GM23248 (cell line): ENCODE data around the gene ACTN4. TPM values are rescaled to one million over a fixed set of nuclear protein-coding genes. Genes with fewer than 3 reads are reported as not detected.

Source experiments
- DNase-seq: peaks from one replicate; pipeline ENCODE4 v3.0.0-alpha.2; 2015
- H2AFZ ChIP-seq: fragments of 200-600 bp; sonication (generic); 2 replicates; pipeline ENCODE4 v1.6.1; 2016; ENCODE audit warnings: antibody characterized with exemption
- H3F3A ChIP-seq: fragments of 200-600 bp; sonication (generic); 2 replicates; pipeline ENCODE4 v1.6.1; 2016; ENCODE audit warnings: mild to moderate bottlenecking, antibody characterized with exemption, mixed run types; ENCODE audit not compliant: insufficient read depth
- H3K27ac ChIP-seq: fragments of 200-600 bp; sonication (generic); 2 replicates; pipeline ENCODE4 v1.5.1; 2016; ENCODE audit warnings: mild to moderate bottlenecking
- H3K27me3 ChIP-seq: fragments of 200-600 bp; sonication (generic); replicated peaks from 2 replicates; pipeline ENCODE4 v1.6.1; 2016; ENCODE audit warnings: mild to moderate bottlenecking; ENCODE audit not compliant: insufficient read depth
- H3K36me3 ChIP-seq: fragments of 200-600 bp; sonication (generic); 2 replicates; pipeline ENCODE4 v1.6.1; 2016; ENCODE audit warnings: low read depth, mild to moderate bottlenecking
- H3K4me1 ChIP-seq: fragments of 200-600 bp; sonication (generic); 2 replicates; pipeline ENCODE4 v1.6.1; 2016; ENCODE audit warnings: mild to moderate bottlenecking; ENCODE audit not compliant: insufficient read depth
- H3K4me2 ChIP-seq: fragments of 200-600 bp; sonication (generic); one replicate; pipeline ENCODE4 v1.6.1; 2016; ENCODE audit warnings: mild to moderate bottlenecking; ENCODE audit not compliant: unreplicated experiment
- H3K4me3 ChIP-seq: fragments of 200-600 bp; sonication (generic); 2 replicates; pipeline ENCODE4 v1.5.1; 2016; ENCODE audit warnings: mild to moderate bottlenecking
- H3K79me2 ChIP-seq: fragments of 200-600 bp; sonication (generic); 2 replicates; pipeline ENCODE4 v1.6.1; 2016; ENCODE audit warnings: mild to moderate bottlenecking; ENCODE audit not compliant: insufficient read depth
- H3K9ac ChIP-seq: fragments of 200-600 bp; sonication (generic); 2 replicates; pipeline ENCODE4 v1.6.1; 2016; ENCODE audit warnings: mild to moderate bottlenecking
- H3K9me2 ChIP-seq: fragments of 200-600 bp; sonication (generic); 2 replicates; pipeline ENCODE4 v1.6.1; 2016; ENCODE audit warnings: mixed run types, mild to moderate bottlenecking, moderate library complexity; ENCODE audit not compliant: insufficient read depth
- H3K9me3 ChIP-seq: fragments of 200-600 bp; sonication (generic); one replicate; pipeline ENCODE4 v1.6.1; 2017; ENCODE audit warnings: low read depth
- H4K20me1 ChIP-seq: fragments of 200-600 bp; sonication (generic); 2 replicates; pipeline ENCODE4 v1.6.0; 2016; ENCODE audit not compliant: insufficient read depth
- EZH2 ChIP-seq: fragments of 200-600 bp; sonication (generic); IDR thresholded peaks from 2 replicates; pipeline ENCODE4 v1.6.1; 2018; ENCODE audit warnings: antibody characterized with exemption, mild to moderate bottlenecking; ENCODE audit not compliant: insufficient read depth, poor library complexity, severe bottlenecking
- EZH2phosphoT487 ChIP-seq: fragments of 200-600 bp; sonication (generic); IDR thresholded peaks from 2 replicates; pipeline ENCODE4 v1.6.1; 2018; ENCODE audit warnings: antibody characterized with exemption, moderate library complexity, mild to moderate bottlenecking, low read depth; ENCODE audit not compliant: insufficient read depth
- WGBS, 2 experiments: methylation state at CpG; one replicate each; pipeline ENCODE4 v1.1.6; 2015 to 2017; ENCODE audit warnings: low lambda C conversion rate in 2 of 2, low coverage in 1 of 2; ENCODE audit errors: missing lambda C conversion rate in 2 of 2; 5-methylcytosine and 5-hydroxymethylcytosine counted together
- in situ Hi-C: fragments of 300-500 bp; cut with MboI; formaldehyde crosslinking; loops from 2 replicates; pipeline ENCODE4 v1.15.0; 2020
- polyA plus RNA-seq: library from polyadenylated mRNA; unstranded; fragments of >200 nt; fragmentation: Nextera tagmentation; extraction: Ambion mirVana; gene quantifications from 2 replicates; pipeline ENCODE4 v1.2.1, GENCODE V29; 2016
- total RNA-seq: library from RNA; depleted of rRNA; stranded (reverse); fragments of >200 nt; shearing (Covaris generic); gene quantifications from 2 replicates; pipeline ENCODE4 v1.2.3, GENCODE V29; 2014

Gene ACTN4
- total and polyA plus RNA-seq, 2 experiments from 2014 or later: 84.6 to 477 TPM

DNA sequence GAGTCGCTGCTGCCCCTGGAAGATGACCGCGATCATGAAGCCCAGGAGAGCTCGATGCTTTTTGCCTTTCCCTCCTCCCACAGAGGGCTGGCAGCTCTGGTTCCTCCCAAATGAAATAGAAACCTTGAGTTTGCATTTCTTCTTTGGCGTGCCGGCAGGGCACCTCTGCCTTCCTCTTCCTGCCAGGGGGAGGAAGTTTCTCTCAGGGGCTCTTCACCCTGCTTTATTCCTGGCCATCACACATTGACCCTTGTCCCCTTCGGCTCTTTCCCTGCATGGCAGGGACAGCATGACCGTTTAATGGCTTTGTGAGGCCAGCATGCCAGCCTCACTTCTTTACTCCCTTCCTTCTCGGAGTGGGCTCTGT is 47.9 kb downstream of the ACTN4 start:
- DNase-seq: no peak
- in situ Hi-C loops: no loop called here
- H4K20me1 ChIP-seq: no peaks in the 10 kb centered on the region
- no peak overlapping the region for H2AFZ ChIP-seq
- peaks cover 98% of the 10 kb centered on the region for H3K79me2 ChIP-seq
- no peak overlapping the region for H3K4me3 ChIP-seq
- WGBS, 2 experiments: 96% methylated on average over 9 of the region's 9 CpGs
- peak overlapping the region; percentile 94; the same call in 1 of the 2 replicates for H3K27ac ChIP-seq
- H3K9ac ChIP-seq: no peak overlapping the region
- H3K36me3 ChIP-seq: peaks cover 2% of the 10 kb centered on the region; the same call in 1 of the 2 replicates
- no peak for TF ChIP-seq EZH2
- no peak for TF ChIP-seq EZH2phosphoT487
- no peaks in the 10 kb centered on the region for H3K27me3 ChIP-seq
- H3K4me1 ChIP-seq: peaks cover 40% of the 10 kb centered on the region
- no peak overlapping the region for H3K4me2 ChIP-seq
- peaks cover 46% of the 10 kb centered on the region for H3F3A ChIP-seq
- no peaks in the 10 kb centered on the region for H3K9me3 ChIP-seq
- H3K9me2 ChIP-seq: no peaks in the 10 kb centered on the region

- Histone ChIP-seq H3K4me1 (peaks cover 33% of the 10 kb centered on the region), H3F3A (peaks cover 39% of the 10 kb centered on the region), H3K4me2 (no peak overlapping the region), H3K79me2 (peaks cover 98% of the 10 kb centered on the region), H4K20me1 (no peaks in the 10 kb centered on the region), H2AFZ (no peak overlapping the region), H3K9me3 (no peaks in the 10 kb centered on the region), H3K4me3 (no peak overlapping the region), H3K27ac (0 out of 2 replicates have a peak overlapping the region, but pooled peaks have one; percentile 94), H3K27me3 (no peaks in the 10 kb centered on the region), H3K9ac (no peak overlapping the region), H3K36me3 (peaks cover 3% of the 10 kb centered on the region; the same call in 1 of the 2 replicates), H3K9me2 (no peaks in the 10 kb centered on the region)
- 92 to 94% methylated on average over 22 of the region's 22 CpGs for WGBS, 2 experiments
- in situ Hi-C loops: no loop called here
- DNase-seq: no peak
- no peak for TF ChIP-seq EZH2
- no peak for TF ChIP-seq EZH2phosphoT487
Measured at GRCh38 chr19:38695832-38696728, 48.6 kb downstream of the ACTN4 start.

DNA sequence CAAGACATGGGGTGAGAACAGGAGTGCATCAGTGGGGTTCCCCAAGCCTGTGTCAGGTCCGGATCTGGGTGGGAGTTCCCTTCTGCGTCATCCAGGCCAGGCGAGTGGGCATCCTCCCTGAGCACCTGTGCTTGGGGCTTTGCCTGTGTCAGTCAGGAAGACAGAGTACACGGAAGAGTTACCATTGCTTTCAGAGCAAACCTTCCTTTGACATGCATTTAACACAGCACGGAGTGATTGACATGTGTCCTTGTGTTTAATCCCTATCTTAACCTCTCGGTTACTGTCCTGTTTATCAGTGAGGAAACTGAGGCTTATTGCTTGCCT is 49.2 kb downstream of the ACTN4 start:
- 85 to 89% methylated on average over 6 of the region's 6 CpGs for WGBS, 2 experiments
- no peak overlapping the region for H3K4me3 ChIP-seq
- H3K79me2 ChIP-seq: peaks cover 98% of the 10 kb centered on the region
- no peak overlapping the region for H3K9ac ChIP-seq
- peaks cover 8% of the 10 kb centered on the region; the same call in 1 of the 2 replicates for H3K36me3 ChIP-seq
- TF ChIP-seq EZH2phosphoT487: no peak
- H2AFZ ChIP-seq: no peak overlapping the region
- H4K20me1 ChIP-seq: no peaks in the 10 kb centered on the region
- H3K9me2 ChIP-seq: no peaks in the 10 kb centered on the region
- in situ Hi-C loops: no loop called here
- H3K4me1 ChIP-seq: peaks cover 29% of the 10 kb centered on the region
- H3K27me3 ChIP-seq: no peaks in the 10 kb centered on the region
- 0 out of 2 replicates have a peak overlapping the region, but pooled peaks have one; percentile 7 for H3K27ac ChIP-seq
- peaks cover 33% of the 10 kb centered on the region for H3F3A ChIP-seq
- no peak overlapping the region for H3K4me2 ChIP-seq
- DNase-seq: no peak
- H3K9me3 ChIP-seq: no peaks in the 10 kb centered on the region

DNA sequence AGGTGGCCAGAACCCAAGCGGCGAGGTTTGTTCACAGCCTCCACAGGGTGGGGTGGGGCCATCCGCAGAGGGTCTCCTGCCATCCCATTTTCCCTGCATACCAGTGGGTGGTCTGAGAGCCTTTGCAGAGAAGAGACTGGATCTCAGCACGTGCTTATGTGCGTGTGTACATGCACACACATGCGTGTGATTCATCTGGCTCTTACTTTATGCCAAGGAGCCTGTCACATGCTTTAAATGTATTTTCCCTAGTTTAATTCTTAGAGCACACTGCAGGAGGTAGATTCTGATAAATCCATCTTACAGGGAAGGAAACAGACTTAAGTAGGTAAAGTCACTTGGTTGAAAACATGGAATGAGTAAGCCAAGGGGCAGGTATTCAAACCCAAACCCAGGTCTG is 49.7 kb downstream of the ACTN4 start:
- Histone ChIP-seq H3K27me3 (no peaks in the 10 kb centered on the region), H3K4me1 (peaks cover 25% of the 10 kb centered on the region), H3K79me2 (peaks cover 100% of the 10 kb centered on the region), H3K36me3 (peaks cover 8% of the 10 kb centered on the region; the same call in 1 of the 2 replicates), H3K4me2 (no peak overlapping the region), H3K4me3 (no peak overlapping the region), H4K20me1 (no peaks in the 10 kb centered on the region), H3K27ac (no peak overlapping the region), H3K9me3 (no peaks in the 10 kb centered on the region), H3K9ac (no peak overlapping the region), H3F3A (peaks cover 29% of the 10 kb centered on the region), H2AFZ (no peak overlapping the region), H3K9me2 (no peaks in the 10 kb centered on the region)
- in situ Hi-C loops: no loop called here
- TF ChIP-seq EZH2 (no peak), EZH2phosphoT487 (no peak)
- no peak for DNase-seq
- WGBS, 2 experiments: 90 to 92% methylated on average over 5 to 6 of the region's 6 CpGs
